HT-29 (cell line): ENCODE measurements around the gene SPART. TPM values are rescaled to one million over a fixed set of nuclear protein-coding genes. Genes with fewer than 3 reads are reported as not detected.
"Not testable (repeated sequence)": the region's sequence is repeated elsewhere in the genome, so short reads cannot be mapped to it uniquely, and the experiment has no call there.

Experiments used
- DNase-seq: peaks from one replicate; pipeline ENCODE4 v3.0.0-alpha.2; 2015; ENCODE audit warnings: low spot score
- total RNA-seq: library from RNA; depleted of rRNA; stranded (reverse); fragments of >200 nt; shearing (Covaris generic); gene quantifications from 2 replicates; pipeline ENCODE4 v1.2.3, GENCODE V29; 2014

SPART gene
- total RNA-seq, 1 experiment from 2014 or later = not detected

GRCh38 chr13:36354842-36355623 is 8.8 kb upstream of the SPART start:
- no peak for DNase-seq

DNA sequence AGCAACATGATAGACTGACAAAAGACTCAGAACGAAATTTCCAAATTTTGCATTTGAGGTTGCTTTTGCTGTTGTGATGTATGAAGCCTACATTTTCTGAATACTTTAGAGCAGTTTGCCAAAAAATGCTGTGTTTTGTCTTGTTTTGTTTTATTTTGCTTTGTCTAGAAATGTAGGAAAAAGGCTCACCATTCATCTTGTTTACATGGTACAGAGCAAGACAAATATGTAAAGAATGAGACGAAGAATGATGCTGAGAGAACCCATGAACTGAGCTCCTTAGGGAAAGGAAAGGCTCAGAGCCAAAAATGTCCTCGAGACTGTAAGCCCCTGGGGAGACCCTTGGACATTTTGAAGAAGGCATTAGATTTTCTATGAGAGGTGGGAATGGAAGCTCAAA is 6.8 kb upstream of the SPART start:
- DNase-seq = no peak

- DNase-seq = no peak
Observed at GRCh38 chr13:36352350-36352749, 6.2 kb upstream of the SPART start.

DNA sequence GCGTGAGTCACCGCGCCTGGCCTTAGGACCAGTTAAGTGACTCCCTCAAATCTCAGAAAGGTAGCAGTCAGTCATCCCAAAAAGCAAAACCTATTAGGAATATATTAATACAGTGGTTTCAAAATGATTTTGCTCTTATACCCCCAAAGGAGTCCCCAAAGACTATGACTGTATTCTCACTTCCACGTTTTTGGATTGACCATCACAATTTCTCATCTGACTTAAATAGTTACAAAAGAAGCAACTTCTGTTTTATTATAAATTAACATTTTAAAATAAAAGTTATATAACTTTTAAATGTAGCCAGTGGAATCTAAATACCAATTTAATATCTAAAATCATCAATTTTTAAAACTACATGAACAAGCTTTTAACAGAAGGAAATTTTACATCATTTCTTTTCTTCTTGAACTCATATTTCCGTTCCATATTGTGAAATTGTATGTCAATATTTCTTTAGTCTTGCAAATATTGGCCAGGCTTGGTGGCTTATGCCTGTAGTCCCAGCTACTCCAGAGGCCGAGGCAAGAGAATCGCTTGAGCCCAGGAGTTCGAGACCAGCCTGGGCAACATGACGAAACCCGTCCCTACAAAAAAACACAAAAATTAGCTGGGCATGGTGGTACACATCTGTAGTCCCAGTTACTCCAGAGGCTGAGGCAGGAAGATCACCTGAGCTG is 1.5 kb upstream of the SPART start:
- DNase-seq = no peak

DNA sequence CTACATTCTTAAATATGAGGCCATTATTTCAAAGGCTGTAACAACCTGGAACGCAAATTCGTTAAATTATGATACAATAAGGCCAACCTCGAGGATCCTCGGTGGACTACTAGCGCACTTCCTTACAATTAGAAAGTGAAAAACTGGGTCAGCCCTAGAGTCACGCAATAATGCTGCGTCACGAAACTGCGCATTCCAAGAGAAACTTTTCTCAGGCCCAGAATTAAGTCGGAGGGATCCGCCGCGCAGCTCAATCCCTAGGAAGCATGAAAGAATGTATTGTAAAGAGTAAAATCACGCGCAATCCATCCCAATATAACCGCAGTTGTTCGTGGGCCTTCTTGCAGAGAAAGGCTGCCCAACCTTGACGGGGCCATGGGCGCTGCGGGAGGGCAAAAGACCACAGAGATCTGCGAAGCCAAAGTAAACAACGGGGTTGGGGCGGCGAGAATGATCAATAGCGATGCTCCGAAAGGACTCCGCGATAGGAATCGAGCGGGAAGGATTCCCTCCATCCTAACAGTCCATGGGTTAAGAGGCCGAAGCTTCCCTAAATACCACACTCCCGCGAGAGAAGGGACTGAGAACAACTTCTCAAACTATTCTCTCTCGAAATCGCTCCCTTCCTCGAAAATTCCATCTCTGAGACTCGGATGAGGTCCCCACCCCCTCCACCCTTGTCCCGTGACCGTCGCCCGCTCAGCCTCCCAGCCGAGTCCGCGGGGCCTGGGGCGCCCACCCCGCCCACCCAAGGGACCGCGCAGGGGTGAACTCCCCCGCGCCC is 564 bp downstream of the SPART start:
- DNase-seq = no peak

DNA sequence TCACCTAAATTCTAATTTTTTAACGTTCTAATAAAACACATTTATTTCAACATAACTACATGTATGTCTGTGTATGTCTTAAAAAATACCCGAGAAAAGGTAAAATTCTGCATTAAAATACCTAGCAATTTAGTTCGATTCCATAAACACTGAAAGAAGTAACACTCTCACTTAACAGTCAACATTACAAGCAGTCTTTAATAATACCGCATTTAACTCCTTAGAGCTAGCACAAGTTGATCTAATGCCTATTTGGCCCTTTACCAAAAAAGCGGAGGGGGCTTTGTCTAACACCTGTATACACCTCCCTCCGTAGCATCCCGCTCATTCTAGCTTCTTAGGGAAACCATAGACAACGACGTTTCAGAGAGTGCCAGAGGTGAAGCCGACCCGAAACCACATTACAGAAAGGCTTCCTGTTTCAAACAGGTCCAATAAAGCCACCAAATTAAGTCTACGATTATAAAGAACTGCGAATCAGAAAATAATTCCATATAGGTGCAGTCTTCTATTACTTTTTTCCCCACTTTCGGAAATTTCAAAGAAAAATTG is 1.2 kb downstream of the SPART start:
- no peak for DNase-seq

DNA sequence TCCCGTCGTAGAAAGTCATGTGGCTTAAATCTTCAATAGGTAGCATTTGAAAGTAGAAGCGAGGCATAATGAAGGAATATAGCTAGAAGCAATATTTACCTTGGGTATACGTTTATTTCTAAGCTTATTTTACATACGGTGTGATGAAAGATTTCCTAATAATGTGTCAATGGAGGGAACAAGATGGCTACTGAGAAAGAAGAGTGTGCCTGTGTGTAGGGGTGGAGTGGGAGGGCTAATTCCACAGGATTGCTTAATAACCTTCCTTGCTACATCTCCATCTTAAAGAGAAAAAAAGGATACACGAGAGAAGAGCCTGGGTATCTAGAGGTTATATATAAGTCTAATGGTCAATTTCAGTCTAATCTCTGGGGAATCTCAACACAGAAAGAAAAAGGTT is 2.0 kb downstream of the SPART start:
- DNase-seq = no peak

DNA sequence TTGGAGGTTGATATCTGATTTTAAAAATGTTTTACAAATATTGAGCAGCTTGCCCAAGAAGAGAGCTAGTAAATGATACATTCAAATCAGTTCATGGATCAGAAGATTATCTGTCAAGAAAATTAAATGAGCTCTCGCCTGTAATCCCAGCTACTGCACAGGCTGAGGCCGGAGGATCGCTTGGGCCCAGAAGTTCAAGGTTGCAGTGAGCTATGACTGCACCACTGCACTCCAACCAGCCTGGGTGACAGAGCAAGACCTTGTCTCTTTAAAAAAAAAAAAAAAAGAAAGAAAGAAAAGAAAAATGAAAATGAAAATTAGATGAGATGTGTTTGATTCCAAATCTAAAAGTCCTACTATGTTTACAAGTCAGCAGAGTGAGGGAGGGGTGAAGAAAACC is 2.4 kb downstream of the SPART start:
- no peak for DNase-seq

- DNase-seq = no peak
Observed at GRCh38 chr13:36342715-36343114, 3.5 kb downstream of the SPART start.

DNA sequence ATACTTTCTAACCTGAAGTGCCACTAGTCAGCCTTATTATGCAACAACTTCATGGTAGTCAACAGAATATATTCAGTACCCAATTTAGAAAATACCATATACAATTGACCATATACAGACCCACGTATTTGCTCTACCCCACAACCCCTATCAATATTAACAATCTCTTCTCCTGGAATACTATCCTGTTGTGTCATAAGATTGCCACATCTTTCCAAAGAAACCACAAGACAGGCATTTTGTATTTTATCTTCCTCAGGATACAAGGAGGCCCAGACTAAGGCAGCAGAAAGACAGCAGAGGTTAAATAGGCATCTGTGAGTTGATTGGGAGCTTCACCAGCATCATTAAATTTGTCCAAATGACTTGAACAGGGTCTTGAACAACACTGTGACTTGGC is 4.5 kb downstream of the SPART start:
- no peak for DNase-seq

GRCh38 chr13:36339600-36340155 is 6.5 kb downstream of the SPART start:
- no peak for DNase-seq

- no peak for DNase-seq
Observed at GRCh38 chr13:36337938-36338641, 8.1 kb downstream of the SPART start.

DNA sequence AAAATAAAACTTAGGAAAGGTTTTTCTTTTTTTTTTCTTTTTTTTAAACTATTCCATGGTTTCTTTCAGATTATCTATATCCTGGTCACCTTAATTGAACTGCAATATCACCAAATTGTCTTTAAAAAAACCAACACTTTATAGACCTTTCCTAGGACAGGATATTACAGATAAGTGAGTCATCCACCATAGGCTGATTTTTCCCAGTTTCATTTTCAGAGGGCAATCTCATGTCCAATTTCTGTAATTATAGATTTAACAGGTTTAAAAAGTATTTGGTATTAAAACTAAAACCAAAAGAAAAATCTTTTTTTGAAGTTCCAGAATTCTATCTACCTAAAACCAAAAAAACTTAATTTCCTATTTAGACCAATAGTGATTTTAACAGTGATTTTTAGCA is 13.2 kb downstream of the SPART start:
- no peak for DNase-seq

DNA sequence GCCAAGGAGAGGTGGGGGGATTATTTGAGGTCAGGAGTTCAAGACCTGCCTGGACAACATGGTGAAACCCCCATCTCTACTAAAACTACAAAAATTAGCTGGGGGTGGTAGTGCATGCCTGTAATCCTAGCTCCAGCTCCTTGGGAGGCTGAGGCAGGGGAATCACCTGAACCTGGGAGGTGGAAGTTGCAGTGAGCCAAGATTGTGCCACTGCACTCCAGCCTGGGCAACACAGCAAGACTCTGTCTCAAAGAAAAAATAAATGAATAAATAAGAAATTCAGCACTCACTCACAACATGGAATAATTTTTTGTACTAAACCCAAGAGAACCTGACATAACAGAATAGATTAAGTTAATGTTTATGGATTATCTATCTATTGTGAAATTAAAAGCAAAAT is 13.9 kb downstream of the SPART start:
- not testable (repeated sequence) for DNase-seq

- DNase-seq = no peak
Observed at GRCh38 chr13:36331280-36331679, 14.9 kb downstream of the SPART start.

DNA sequence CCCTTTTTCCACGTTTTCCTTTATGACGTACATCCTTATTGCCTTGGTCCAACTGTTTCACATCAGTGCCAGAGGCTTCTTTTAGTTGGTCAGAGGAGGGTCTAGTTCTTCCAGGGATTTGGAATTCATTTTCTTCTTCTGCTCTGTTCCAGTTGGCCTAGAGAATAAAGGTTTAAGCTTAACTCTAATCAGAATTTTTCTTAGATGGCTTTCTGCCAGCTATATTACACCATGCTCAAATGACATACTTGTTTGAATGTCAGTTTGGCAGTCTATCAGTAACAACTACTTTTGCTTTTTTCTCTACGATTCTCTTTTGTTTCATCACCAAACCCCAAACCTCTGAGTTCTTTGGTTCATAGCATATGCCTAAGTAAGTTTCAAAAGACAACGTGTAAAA is 16.8 kb downstream of the SPART start:
- no peak for DNase-seq

DNA sequence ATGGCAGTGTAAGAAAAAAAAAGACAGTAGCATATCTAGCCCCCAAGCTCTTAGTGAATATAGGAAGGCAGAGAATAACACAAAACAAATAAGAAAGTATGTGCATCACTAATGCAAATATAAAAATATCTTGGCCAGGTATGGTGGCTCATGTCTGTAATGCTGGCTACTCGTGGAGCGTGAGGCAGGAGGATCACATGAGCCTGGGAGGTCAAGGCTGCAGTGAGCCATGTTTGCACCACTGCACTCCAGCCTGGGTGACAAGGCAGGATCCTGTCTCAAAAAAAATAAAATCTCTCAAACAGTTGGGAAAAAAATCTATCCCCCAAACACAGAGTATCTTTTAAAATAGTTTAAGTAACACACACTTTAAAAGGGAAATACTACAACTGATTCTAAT is 17.4 kb downstream of the SPART start:
- no peak for DNase-seq

GRCh38 chr13:36325912-36326311 is 20.3 kb downstream of the SPART start:
- no peak for DNase-seq

DNA sequence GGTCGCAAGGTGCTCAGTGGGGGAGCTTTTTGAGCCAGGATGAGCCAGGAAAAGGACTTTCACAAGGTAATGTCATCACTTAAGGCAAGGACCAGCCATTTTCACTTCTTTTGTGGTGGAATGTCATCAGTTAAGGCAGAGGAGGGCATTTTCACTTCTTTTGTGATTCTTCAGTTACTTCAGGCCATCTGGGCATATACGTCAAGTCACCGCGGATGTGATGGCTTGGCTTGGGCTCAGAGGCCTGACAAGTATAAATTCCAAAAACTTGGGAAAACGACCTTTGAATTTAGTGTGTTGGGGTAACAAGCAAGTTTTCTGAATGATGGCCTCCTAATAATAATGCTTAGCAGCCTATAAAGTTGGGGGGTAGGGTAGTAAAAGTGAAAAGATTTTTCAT is 21.3 kb downstream of the SPART start:
- DNase-seq = not testable (repeated sequence)

DNA sequence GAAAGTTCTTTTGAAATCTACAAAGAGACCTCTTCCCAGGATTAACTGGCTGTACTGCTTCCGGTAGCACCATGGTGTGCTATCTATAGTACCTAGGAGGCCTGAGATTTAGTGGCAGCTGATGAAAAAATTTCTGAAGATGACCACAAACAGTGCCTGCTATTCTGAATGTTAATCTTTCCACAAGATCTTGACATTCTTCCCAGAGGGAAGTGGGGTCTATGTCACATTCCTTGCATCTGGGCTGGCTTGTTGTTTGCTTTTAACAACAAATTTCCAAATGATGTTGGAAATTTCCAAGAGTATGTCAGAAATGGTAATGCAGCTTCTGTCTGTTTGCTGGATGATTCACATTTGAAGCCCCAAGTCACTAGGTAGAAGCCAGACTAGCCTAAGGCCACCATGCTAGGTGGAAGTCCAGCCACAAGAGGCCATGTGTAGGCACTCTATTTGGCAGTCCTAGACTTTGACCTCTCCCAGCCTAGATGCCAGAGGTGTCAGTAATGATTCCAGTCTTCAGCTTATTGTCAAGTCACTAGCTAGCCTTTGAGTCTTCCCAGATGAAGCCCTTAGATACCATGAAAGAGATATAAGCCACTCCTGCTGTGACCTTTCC is 22.1 kb downstream of the SPART start:
- DNase-seq = no peak

GRCh38 chr13:36323408-36323807 is 22.8 kb downstream of the SPART start:
- no peak for DNase-seq
